CD4-positive, alpha-beta T cell (primary cell): ENCODE data around the gene PGBD5. TPM values are rescaled to one million over a fixed set of nuclear protein-coding genes. Genes with fewer than 3 reads are reported as not detected.

Experiments used
- ATAC-seq: fragments of 200-7000 bp; cut with Tn5 transposase; one replicate; pipeline ENCODE4 v1.10.0; 2022; ENCODE audit warnings: mild to moderate bottlenecking; ENCODE audit not compliant: poor library complexity
- CTCF ChIA-PET: fragments of 350-600 bp; sonication (Branson Sonifier 250); formaldehyde crosslinking; loops from one replicate; lab custom pipeline; 2021; ENCODE audit warnings: antibody characterized with exemption, inconsistent platforms; lab: Charles Lee
- POLR2A ChIA-PET: fragments of 350-600 bp; sonication (Branson Sonifier 250); formaldehyde crosslinking; loops from one replicate; lab custom pipeline; 2021; ENCODE audit warnings: antibody characterized with exemption, inconsistent platforms; lab: Charles Lee
- DNase-seq, 14 experiments: peaks; one replicate each; pipeline ENCODE4 v3.0.0-alpha.2; 2013 to 2020; ENCODE audit warnings: mixed read lengths in 2 of 14
- H3K27ac ChIP-seq, 2 donors: one replicate each; pipeline versions ENCODE4 v1.5.1 to v1.7.0; 2013; ENCODE audit warnings: low read length in 2 of 2, low read depth in 1 of 2, mild to moderate bottlenecking in 1 of 2
- H3K27me3 ChIP-seq, 2 experiments: 1 replicate in 1 of 2; 2 replicates in 1 of 2; pipeline versions ENCODE4 v1.6.1 to v1.7.0; 2013; ENCODE audit warnings: low read length in 2 of 2, control low read depth in 1 of 2, mild to moderate bottlenecking in 1 of 2, moderate library complexity in 1 of 2; ENCODE audit not compliant: insufficient read depth in 2 of 2, control insufficient read depth in 1 of 2
- H3K36me3 ChIP-seq: one replicate; pipeline ENCODE4 v1.6.1; 2013; ENCODE audit warnings: low read length, control low read depth; ENCODE audit not compliant: insufficient read depth
- H3K4me1 ChIP-seq: one replicate; pipeline ENCODE4 v1.6.1; 2013; ENCODE audit warnings: low read length, control low read depth; ENCODE audit not compliant: insufficient read depth
- H3K4me3 ChIP-seq: one replicate; pipeline ENCODE4 v1.5.1; 2013; ENCODE audit warnings: mild to moderate bottlenecking, low read length, moderate library complexity
- H3K9me3 ChIP-seq, 2 experiments: 1 replicate in 1 of 2; 2 replicates in 1 of 2; pipeline versions ENCODE4 v1.6.1 to v1.7.0; 2013; ENCODE audit warnings: low read length in 2 of 2, mild to moderate bottlenecking in 2 of 2, control low read depth in 1 of 2, moderate library complexity in 1 of 2; ENCODE audit not compliant: control insufficient read depth in 1 of 2, insufficient read depth in 1 of 2
- H3K27ac Mint-ChIP-seq: one replicate; pipeline ENCODE4 v1.8.0; 2020; ENCODE audit warnings: mixed read lengths
- H3K27me3 Mint-ChIP-seq: one replicate; pipeline ENCODE4 v1.8.0; 2021; ENCODE audit warnings: mixed read lengths
- H3K36me3 Mint-ChIP-seq: one replicate; pipeline ENCODE4 v1.8.0; 2021; ENCODE audit warnings: low read depth, mixed read lengths
- H3K4me1 Mint-ChIP-seq: one replicate; pipeline ENCODE4 v1.8.0; 2021; ENCODE audit warnings: low read depth, mixed read lengths
- H3K4me3 Mint-ChIP-seq: one replicate; pipeline ENCODE4 v1.8.0; 2020; ENCODE audit warnings: mild to moderate bottlenecking, mixed read lengths
- H3K9me3 Mint-ChIP-seq: one replicate; pipeline ENCODE4 v1.8.0; 2020; ENCODE audit warnings: mixed read lengths
- intact Hi-C, 2 experiments: fragments of 100-400 bp; cut with DNase I in 1 of 2; cut with micrococcal nuclease in 1 of 2; formaldehyde crosslinking; loops; one replicate each; pipeline versions ENCODE4 v1.15.1 to v1.9.0; 2023 to 2025; cut with DNase I, micrococcal nuclease
- total RNA-seq, 174 experiments: library from RNA in 2 of 174; stranded (reverse) in 2 of 174; gene quantifications; one replicate each; pipeline ENCODE4 v1.2.3 and lab custom pipeline; 2021 to 2026
- TF ChIP-seq, protein P1 (sequence below): fragments of 200-600 bp; IDR thresholded peaks from one replicate; pipeline ENCODE4 v1.8.0; 2022; ENCODE audit warnings: antibody characterized with exemption, mild to moderate bottlenecking

Gene PGBD5
- total RNA-seq, 2 experiments from 2014 or later: not detected

DNA sequence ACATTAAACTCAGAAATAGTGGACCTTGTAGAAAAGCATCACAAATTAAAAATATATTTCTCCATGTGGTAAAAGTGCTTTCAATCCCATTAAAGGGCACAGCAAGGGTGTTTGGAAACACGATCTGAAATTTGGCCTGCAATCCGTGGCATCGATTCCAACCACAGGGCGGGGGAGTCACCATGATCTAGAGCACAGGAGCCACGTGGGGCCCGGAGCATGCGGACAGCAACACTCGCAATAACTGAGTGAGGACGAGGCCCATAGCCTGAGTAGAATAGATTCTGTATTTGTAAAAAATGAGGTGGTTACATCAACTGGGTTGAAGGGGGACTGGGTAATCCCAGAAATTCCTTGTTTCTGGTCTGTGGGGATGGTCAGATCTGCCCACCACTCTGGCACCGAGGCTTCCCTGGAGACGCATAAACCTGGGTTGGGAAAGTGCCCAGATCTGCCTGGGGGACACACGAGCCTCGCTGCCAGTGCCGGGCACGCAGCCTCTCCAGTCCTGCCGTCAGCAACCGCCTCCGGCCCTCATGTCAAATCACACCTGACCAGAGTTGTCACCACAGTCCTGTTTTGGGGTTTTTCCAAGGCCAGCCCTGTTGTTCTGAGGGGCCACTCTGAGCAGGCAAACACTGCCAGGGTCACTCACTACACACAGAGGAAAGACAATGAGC is 104.3 kb downstream of the PGBD5 start:
- ChIA-PET POLR2A (no interaction called here), CTCF (no interaction called here)
- no peaks in the 10 kb centered on the region for H3K9me3 Mint-ChIP-seq
- H3K4me1 ChIP-seq: no peaks in the 10 kb centered on the region
- H3K4me3 Mint-ChIP-seq: no peak overlapping the region
- H3K27ac Mint-ChIP-seq: no peak overlapping the region
- no peaks in the 10 kb centered on the region for H3K27me3 Mint-ChIP-seq
- no peaks in the 10 kb centered on the region for H3K36me3 Mint-ChIP-seq
- H3K4me1 Mint-ChIP-seq: no peaks in the 10 kb centered on the region
- intact Hi-C loops: no loop called here
- no peak overlapping the region for H3K27ac ChIP-seq
- no peaks in the 10 kb centered on the region for H3K36me3 ChIP-seq
- H3K27me3 ChIP-seq: peaks cover 0 to 2% of the 10 kb centered on the region in 2 experiments
- TF ChIP-seq, protein P1, sequence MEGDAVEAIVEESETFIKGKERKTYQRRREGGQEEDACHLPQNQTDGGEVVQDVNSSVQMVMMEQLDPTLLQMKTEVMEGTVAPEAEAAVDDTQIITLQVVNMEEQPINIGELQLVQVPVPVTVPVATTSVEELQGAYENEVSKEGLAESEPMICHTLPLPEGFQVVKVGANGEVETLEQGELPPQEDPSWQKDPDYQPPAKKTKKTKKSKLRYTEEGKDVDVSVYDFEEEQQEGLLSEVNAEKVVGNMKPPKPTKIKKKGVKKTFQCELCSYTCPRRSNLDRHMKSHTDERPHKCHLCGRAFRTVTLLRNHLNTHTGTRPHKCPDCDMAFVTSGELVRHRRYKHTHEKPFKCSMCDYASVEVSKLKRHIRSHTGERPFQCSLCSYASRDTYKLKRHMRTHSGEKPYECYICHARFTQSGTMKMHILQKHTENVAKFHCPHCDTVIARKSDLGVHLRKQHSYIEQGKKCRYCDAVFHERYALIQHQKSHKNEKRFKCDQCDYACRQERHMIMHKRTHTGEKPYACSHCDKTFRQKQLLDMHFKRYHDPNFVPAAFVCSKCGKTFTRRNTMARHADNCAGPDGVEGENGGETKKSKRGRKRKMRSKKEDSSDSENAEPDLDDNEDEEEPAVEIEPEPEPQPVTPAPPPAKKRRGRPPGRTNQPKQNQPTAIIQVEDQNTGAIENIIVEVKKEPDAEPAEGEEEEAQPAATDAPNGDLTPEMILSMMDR: no peak
- DNase-seq (no peak), ATAC-seq (no peak)
- no peak overlapping the region for H3K4me3 ChIP-seq
- no peaks in the 10 kb centered on the region for H3K9me3 ChIP-seq

DNA sequence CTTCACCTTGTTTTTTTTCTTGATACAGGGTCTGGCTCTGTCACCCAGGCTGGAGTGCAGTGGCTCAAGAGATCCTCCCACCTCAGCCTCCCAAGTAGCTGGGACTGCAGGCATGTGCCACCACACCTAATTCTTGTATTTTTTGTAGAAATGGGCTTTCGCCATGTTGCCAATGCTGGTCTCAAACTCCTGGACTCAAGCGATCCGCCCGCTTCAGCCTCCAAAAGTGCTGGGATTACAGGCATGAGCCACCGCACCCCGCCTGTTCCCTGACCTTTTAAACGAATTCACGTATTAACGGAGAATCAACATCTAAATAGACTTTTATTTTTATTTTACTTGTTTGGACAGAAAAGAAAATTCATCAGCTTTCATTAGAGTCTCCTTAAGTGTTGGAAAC is 104.8 kb downstream of the PGBD5 start:
- H3K27ac Mint-ChIP-seq: no peak overlapping the region
- no peak overlapping the region for H3K27ac ChIP-seq
- no peak overlapping the region for H3K4me3 Mint-ChIP-seq
- CTCF ChIA-PET: no interaction called here
- peaks cover 0 to 2% of the 10 kb centered on the region in 2 experiments for H3K27me3 ChIP-seq
- H3K9me3 Mint-ChIP-seq: no peaks in the 10 kb centered on the region
- H3K36me3 Mint-ChIP-seq: no peaks in the 10 kb centered on the region
- H3K9me3 ChIP-seq: no peaks in the 10 kb centered on the region
- ATAC-seq: no peak
- H3K27me3 Mint-ChIP-seq: no peaks in the 10 kb centered on the region
- H3K36me3 ChIP-seq: no peaks in the 10 kb centered on the region
- no peaks in the 10 kb centered on the region for H3K4me1 Mint-ChIP-seq
- POLR2A ChIA-PET: no interaction called here
- intact Hi-C loops: no loop called here
- no peak overlapping the region for H3K4me3 ChIP-seq
- no peaks in the 10 kb centered on the region for H3K4me1 ChIP-seq
- DNase-seq: no peak
- TF ChIP-seq, protein P1: no peak

DNA sequence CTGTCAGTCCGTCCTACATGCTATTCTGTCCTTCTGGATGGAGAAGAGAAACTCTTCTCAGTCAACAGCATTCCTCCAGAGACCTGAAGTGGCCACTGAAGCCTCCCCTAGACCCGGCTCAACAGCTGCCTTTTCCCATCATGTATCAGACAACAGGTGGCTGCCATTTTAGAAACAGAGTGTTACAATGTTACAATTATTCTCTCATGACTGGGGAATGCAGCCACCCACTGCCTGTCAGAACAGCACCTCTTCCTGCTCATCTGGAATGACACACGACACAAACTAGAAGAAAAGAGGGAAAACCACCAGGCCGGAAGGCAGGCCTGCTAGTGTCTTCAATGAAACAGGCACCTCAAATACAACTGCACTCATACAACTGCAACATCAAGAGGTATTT is 105.3 kb downstream of the PGBD5 start:
- Histone ChIP-seq H3K36me3 (no peaks in the 10 kb centered on the region), H3K4me3 (no peak overlapping the region), H3K27ac (no peak overlapping the region), H3K9me3 (no peaks in the 10 kb centered on the region), H3K4me1 (no peaks in the 10 kb centered on the region), H3K27me3 (peaks cover 0 to 2% of the 10 kb centered on the region in 2 experiments)
- TF ChIP-seq, protein P1: no peak
- Mint-ChIP-seq H3K9me3 (no peaks in the 10 kb centered on the region), H3K4me1 (no peaks in the 10 kb centered on the region), H3K27ac (no peak overlapping the region), H3K27me3 (no peaks in the 10 kb centered on the region), H3K4me3 (no peak overlapping the region), H3K36me3 (no peaks in the 10 kb centered on the region)
- no peak for ATAC-seq
- intact Hi-C loops: no loop called here
- DNase-seq: no peak
- ChIA-PET POLR2A (no interaction called here), CTCF (no interaction called here)
